ENCODE data around the gene LSM10.

LSM10 gene

DNA sequence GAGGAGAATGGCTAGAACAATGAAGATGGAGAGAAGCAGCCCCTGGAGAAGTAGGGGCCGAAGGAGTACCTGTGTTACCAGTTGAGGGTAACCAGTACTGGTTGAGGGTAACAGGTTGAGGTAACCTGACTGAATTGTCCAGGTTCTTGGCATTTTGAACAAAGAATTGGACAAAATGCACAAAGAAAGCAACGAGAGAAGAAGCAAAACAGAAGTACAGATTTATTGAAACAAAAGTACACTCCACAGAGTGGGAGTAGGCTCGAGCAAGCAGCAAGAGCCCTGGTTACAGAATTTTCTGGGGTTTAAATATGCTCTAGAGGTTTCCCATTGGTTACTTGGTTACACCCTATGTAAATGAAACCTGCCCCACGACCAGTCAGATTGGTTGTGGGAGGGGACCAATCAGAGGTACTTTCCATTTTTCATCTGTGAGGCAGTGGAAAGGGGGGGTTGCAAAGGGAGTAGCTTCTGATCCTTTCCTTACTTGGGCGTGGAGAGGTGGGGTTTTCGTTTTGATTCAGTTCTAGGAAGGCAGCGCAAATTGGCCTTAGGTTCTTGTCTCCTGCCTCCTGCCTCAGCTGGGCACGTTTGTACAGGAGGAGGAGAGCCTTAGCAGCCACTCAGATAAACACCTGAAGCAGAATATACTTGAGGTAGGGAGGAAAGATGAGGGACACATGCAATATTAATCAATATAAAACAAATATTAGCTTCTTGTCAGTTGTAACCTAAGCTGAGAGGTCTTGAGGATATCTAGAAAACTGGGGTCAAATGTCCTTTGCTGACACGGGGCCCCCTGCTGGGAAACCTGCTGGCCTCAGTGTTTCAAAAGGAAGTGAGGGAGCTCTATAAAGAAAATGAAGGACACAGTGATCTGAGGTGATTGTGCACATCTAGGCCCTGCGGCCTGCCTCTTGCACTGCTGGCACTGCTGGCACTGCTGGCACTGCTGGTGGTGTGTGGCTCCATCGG lies 14.3 kb upstream of the LSM10 start:
- H3K4me3 ChIP-seq = no peak overlapping the region
- no peak overlapping the region for H3K27ac ChIP-seq

DNA sequence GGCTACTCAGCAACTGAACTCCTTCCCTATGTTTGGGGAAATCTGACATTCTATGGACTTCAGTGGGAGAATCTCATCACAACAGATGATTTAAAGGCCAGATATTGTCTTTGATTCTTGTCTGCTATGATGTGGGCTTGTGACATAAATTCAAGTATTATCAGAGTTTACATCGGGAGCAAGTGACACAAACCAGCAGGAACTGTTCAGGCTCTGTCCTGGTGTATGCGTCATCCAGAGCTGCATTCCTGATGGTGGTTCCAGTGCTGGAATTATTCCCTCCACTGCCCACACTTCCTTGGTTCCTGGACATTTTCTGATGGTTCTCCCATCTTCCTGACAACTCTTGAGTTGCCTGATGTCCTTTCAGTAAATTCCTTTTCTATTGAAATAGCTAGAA lies 10.8 kb upstream of the LSM10 start:
- H3K27ac ChIP-seq = no peak overlapping the region
- H3K4me3 ChIP-seq = no peak overlapping the region

GRCh38 chr1:36406440-36406839 lies 8.7 kb upstream of the LSM10 start:
- no peak overlapping the region for H3K4me3 ChIP-seq
- H3K27ac ChIP-seq = no peak overlapping the region

- Histone ChIP-seq H3K27ac (no peak overlapping the region), H3K4me3 (no peak overlapping the region)
Measured at GRCh38 chr1:36402504-36402890, 4.8 kb upstream of the LSM10 start.

GRCh38 chr1:36401602-36402503 lies 4.1 kb upstream of the LSM10 start:
- peak overlapping the region; percentile 6 to 30 (median 19) for H3K4me3 ChIP-seq

DNA sequence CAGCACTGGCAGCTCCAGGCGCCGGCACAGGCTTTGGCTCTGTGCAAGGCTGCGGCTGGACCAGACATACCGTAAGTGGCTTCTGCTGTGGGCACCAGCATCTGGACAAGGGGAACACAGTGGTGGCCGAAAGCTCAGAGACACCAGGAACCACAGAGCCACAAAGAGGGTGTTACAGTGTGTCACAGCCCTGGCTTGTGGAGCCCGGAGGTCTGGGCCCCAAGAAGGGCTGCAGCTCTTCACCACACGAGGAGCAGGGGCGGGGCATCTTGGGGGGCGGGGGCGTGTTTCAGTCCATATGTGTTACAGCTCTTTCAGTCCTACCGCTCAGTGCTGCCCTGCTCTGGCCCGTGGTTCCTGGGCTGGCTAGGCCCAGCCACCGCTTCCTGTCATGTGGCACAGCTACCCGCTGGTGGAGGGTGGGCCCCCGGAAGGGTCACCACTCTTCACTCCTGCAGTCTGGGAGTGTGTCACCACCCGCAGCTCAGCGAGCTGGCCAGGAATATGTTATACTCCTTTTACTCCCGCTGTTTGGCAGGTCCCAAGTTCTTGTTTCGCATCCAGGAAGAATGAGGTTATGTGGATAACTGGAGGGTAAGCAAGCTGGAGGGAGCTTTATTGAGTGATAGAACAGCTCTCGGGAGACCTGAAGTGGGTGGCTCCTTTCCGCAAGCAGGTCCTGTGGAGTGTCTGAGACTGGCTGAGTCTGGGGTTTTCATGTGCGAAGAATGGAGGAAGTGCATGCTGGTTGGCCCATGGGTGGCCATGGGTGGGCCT lies 3.3 kb upstream of the LSM10 start:
- Histone ChIP-seq H3K4me3 (peak overlapping the region; percentile 6 to 30 (median 19)), H3K27ac (peak overlapping the region in 20 of 21 experiments; percentile 22 to 83 (median 70))

More at GRCh38 chr1:36401602-36402503, 4.1 kb upstream of the LSM10 start:
- peak overlapping the region in 17 of 21 experiments; percentile 41 to 83 (median 72) for H3K27ac ChIP-seq

GRCh38 chr1:36400514-36400824 lies 2.8 kb upstream of the LSM10 start:
- H3K27ac ChIP-seq = peak overlapping the region in 20 of 21 experiments; percentile 22 to 83 (median 70)
- H3K4me3 ChIP-seq = peak overlapping the region in 3 of 7 experiments; percentile 6 to 30 (median 23)

GRCh38 chr1:36398370-36398977 lies 766 bp upstream of the LSM10 start:
- Histone ChIP-seq H3K4me3 (peak overlapping the region in 2 of 7 experiments; percentile 64 to 89), H3K27ac (peak overlapping the region in 11 of 21 experiments; percentile 51 to 95 (median 89))

GRCh38 chr1:36397083-36397377 lies 678 bp downstream of the LSM10 start:
- Histone ChIP-seq H3K27ac (peak overlapping the region; percentile 39 to 99 (median 90)), H3K4me3 (peak overlapping the region; percentile 64 to 89 (median 71))

GRCh38 chr1:36396359-36396758 lies 1.3 kb downstream of the LSM10 start:
- H3K27ac ChIP-seq = peak overlapping the region in 7 of 21 experiments; percentile 86 to 99 (median 92)
- no peak overlapping the region for H3K4me3 ChIP-seq

DNA sequence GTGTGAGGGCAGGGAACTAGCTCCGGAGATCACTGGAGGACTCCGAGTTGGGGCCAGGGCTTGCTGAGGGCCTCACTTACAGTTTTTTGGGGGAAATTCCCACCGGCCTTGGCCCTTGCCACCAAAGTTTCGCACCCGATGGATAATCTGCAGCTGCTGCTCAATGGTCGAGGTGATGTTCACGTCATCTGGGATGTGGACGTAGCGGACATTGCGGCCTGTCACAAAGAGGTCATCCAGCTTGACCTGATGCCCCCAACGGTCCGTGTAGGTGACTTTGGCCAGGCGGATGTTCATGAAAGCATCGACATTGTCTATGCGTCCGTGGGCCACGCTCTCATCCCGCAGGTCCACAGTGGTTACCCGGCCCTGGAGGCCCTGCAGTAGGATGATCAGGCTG lies 4.0 kb downstream of the LSM10 start:
- no peak overlapping the region for H3K4me3 ChIP-seq
- H3K27ac ChIP-seq = no peak overlapping the region

DNA sequence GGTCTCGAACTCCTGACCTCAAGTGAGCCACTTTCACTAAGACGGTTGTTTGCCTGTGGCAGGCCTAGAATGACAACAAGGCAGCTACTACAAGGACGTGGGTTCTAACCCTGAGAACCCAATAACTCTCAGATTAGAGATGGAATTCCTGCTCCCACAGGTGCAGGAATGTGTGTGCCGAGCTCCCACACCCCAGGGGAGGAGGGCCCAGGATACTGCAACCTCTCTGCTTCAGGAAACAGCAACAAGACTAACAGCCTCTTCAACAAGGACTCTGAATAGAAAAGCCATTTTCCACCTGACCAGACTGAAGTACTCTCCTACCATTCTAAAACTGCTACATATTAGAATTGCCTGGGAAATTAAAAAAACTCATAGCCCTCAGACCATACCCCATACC lies 4.9 kb downstream of the LSM10 start:
- Histone ChIP-seq H3K27ac (no peak overlapping the region), H3K4me3 (no peak overlapping the region)

DNA sequence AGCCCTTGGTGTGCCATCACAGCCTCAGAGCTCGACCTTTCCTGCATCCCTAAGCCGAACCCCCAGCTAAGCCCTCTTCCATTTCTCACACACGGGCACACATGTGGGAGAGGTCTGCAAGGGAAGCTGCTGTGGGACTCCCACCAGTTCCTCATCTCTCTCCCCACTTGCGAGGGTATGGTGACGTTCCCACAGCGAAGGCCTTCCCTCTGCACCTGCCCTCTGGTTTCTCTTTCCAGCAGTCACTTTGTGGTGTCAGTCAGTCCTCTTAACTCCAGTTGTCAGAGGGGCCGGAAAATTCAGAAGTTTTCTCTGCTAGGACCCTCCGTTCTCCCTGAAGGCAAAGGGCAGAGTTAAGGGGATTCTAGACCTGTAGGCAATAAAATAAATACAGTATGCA lies 6.4 kb downstream of the LSM10 start:
- Histone ChIP-seq H3K27ac (peak overlapping the region in 3 of 21 experiments; percentile 62 to 98 (median 87)), H3K4me3 (no peak overlapping the region)

GRCh38 chr1:36390411-36390810 lies 7.3 kb downstream of the LSM10 start:
- no peak overlapping the region for H3K4me3 ChIP-seq
- H3K27ac ChIP-seq = peak overlapping the region in 12 of 21 experiments; percentile 4 to 99 (median 74)

- peak overlapping the region in 14 of 21 experiments; percentile 4 to 99 (median 89) for H3K27ac ChIP-seq
- H3K4me3 ChIP-seq = no peak overlapping the region
Measured at GRCh38 chr1:36389999-36390398, 7.7 kb downstream of the LSM10 start.

DNA sequence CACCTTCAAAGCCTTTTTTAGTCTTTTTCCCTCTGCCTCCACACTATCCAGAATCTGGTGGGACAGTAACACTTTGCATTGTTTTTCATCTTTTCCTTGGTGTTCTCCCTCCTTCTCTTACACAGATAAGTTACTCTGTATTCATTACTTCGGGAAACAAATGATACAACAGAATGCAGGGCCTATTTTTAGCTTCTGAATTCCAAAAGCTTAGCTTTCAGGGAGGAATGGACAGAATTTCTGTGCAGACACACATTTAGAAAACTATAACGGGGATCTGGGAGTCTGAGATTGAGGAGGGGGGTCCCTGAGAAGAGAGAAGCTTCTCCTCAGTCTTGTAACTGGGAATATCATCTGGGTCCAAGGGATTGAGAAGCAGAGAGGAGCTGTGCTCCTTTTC lies 8.4 kb downstream of the LSM10 start:
- H3K4me3 ChIP-seq = no peak overlapping the region
- peak overlapping the region in 15 of 21 experiments; percentile 10 to 99 (median 94) for H3K27ac ChIP-seq

GRCh38 chr1:36387141-36387949 lies 10.4 kb downstream of the LSM10 start:
- Histone ChIP-seq H3K27ac (peak overlapping the region; percentile 19 to 99 (median 97)), H3K4me3 (peak overlapping the region in 1 of 7 experiments; percentile 92)
